B cell (primary cell): ENCODE results near the gene ZCCHC3. TPM values are rescaled to one million over a fixed set of nuclear protein-coding genes. Genes with fewer than 3 reads are reported as not detected.

Experiments used
- ATAC-seq: fragments of 200-7000 bp; cut with Tn5 transposase; one replicate; pipeline ENCODE4 v1.10.0; 2021; ENCODE audit warnings: low read depth, mild to moderate bottlenecking, moderate number of reproducible peaks, moderate library complexity
- CTCF ChIA-PET: fragments of 350-600 bp; sonication (Branson Sonifier 250); formaldehyde crosslinking; loops from one replicate; lab custom pipeline; 2021; ENCODE audit warnings: antibody characterized with exemption, inconsistent platforms; lab: Charles Lee
- POLR2A ChIA-PET: fragments of 350-600 bp; sonication (Branson Sonifier 250); formaldehyde crosslinking; loops from one replicate; lab custom pipeline; 2021; ENCODE audit warnings: antibody characterized with exemption; lab: Charles Lee
- DNase-seq: peaks from one replicate; pipeline ENCODE4 v3.0.0; 2013
- H2AFZ ChIP-seq: 2 replicates; pipeline ENCODE4 v1.6.1; 2012; ENCODE audit warnings: mild to moderate bottlenecking, low read depth, low read length; ENCODE audit not compliant: insufficient read depth, poor library complexity, severe bottlenecking
- H3K27ac ChIP-seq, 2 donors: 1 replicate in 1 of 2; 2 replicates in 1 of 2; pipeline ENCODE4 v1.5.1; 2012 to 2013; ENCODE audit warnings: low read length in 2 of 2, mild to moderate bottlenecking in 2 of 2, moderate library complexity in 1 of 2
- H3K27me3 ChIP-seq, 4 experiments: fragments of 200-600 bp in 1 of 4; sonication (generic) in 1 of 4; replicated peaks in 1 of 4; 1 replicate in 2 of 4; 2 replicates in 2 of 4; pipeline versions ENCODE4 v1.6.1 to v1.7.0; 2013 to 2016; ENCODE audit warnings: low read length in 3 of 4, mild to moderate bottlenecking in 2 of 4, mixed read lengths in 1 of 4, moderate library complexity in 1 of 4; ENCODE audit not compliant: insufficient read depth in 4 of 4, control insufficient read depth in 3 of 4; ENCODE audit errors: control extremely low read depth in 1 of 4
- H3K36me3 ChIP-seq, 2 experiments: replicated peaks in 1 of 2; 1 replicate in 1 of 2; 2 replicates in 1 of 2; pipeline versions ENCODE4 v1.6.1 to v1.7.1; 2013; ENCODE audit warnings: low read length in 1 of 2; ENCODE audit not compliant: insufficient read depth in 2 of 2, control insufficient read depth in 1 of 2; ENCODE audit errors: control extremely low read depth in 1 of 2, extremely low read depth in 1 of 2
- H3K4me1 ChIP-seq, 2 donors: fragments of 200-600 bp in 1 of 2; sonication (generic) in 1 of 2; 1 replicate in 1 of 2; 2 replicates in 1 of 2; pipeline versions ENCODE4 v1.5.1 to v1.6.1; 2013 to 2017; ENCODE audit warnings: low read length in 2 of 2; ENCODE audit not compliant: control insufficient read depth in 2 of 2, insufficient read depth in 2 of 2
- H3K4me2 ChIP-seq: replicated peaks from 2 replicates; pipeline ENCODE3; 2012; ENCODE audit warnings: mild to moderate bottlenecking, low read depth, low read length; ENCODE audit not compliant: poor library complexity, severe bottlenecking
- H3K4me3 ChIP-seq, 5 experiments: fragments of 200-600 bp in 1 of 5; sonication (generic) in 1 of 5; 1 replicate in 3 of 5; 2 replicates in 2 of 5; pipeline versions ENCODE4 v1.5.1 to v1.7.0; 2011 to 2016; ENCODE audit warnings: low read length in 4 of 5, mild to moderate bottlenecking in 4 of 5, low read depth in 2 of 5, control low read depth in 1 of 5, moderate library complexity in 1 of 5; ENCODE audit not compliant: insufficient read depth in 1 of 5; ENCODE audit errors: control extremely low read depth in 1 of 5, extremely low read depth in 1 of 5
- H3K79me2 ChIP-seq: fragments of 200-600 bp; sonication (generic); one replicate; pipeline ENCODE4 v1.6.0; 2016; ENCODE audit warnings: low read length; ENCODE audit not compliant: control insufficient read depth, insufficient read depth
- H3K9ac ChIP-seq: fragments of 200-600 bp; sonication (generic); 2 replicates; pipeline ENCODE4 v1.6.1; 2017; ENCODE audit warnings: mild to moderate bottlenecking, low read length, moderate library complexity
- H3K9me3 ChIP-seq, 3 donors: one replicate each; pipeline versions ENCODE4 v1.6.1 to v1.7.1; 2013; ENCODE audit warnings: low read length in 2 of 3; ENCODE audit not compliant: control insufficient read depth in 2 of 3, insufficient read depth in 1 of 3; ENCODE audit errors: control extremely low read depth in 1 of 3
- H4K20me1 ChIP-seq: 2 replicates; pipeline ENCODE4 v1.6.0; 2012; ENCODE audit warnings: mild to moderate bottlenecking, low read length; ENCODE audit not compliant: insufficient read depth, control insufficient read depth, poor library complexity, severe bottlenecking
- H3K27ac Mint-ChIP-seq: one replicate; pipeline ENCODE4 v1.8.0; 2021; ENCODE audit warnings: mixed read lengths
- H3K27me3 Mint-ChIP-seq: one replicate; pipeline ENCODE4 v1.8.0; 2021; ENCODE audit warnings: mixed read lengths
- H3K4me1 Mint-ChIP-seq: one replicate; pipeline ENCODE4 v1.8.0; 2021; ENCODE audit warnings: mixed read lengths
- H3K4me3 Mint-ChIP-seq: one replicate; pipeline ENCODE4 v1.8.0; 2021; ENCODE audit warnings: mixed read lengths
- H3K9me3 Mint-ChIP-seq: one replicate; pipeline ENCODE4 v1.8.0; 2022; ENCODE audit warnings: mixed read lengths; ENCODE audit not compliant: insufficient read depth
- CTCF ChIP-seq: fragments of 200-600 bp; IDR thresholded peaks from one replicate; pipeline ENCODE4 v1.8.0; 2022; ENCODE audit warnings: antibody characterized with exemption, mild to moderate bottlenecking
- EZH2 ChIP-seq: IDR thresholded peaks from 2 replicates; pipeline ENCODE4 v1.6.1; 2012; ENCODE audit warnings: borderline replicate concordance, low read depth, mild to moderate bottlenecking, moderate library complexity, low read length; ENCODE audit not compliant: insufficient read depth, poor library complexity, severe bottlenecking
- WGBS: methylation state at CpG from one replicate; pipeline ENCODE4 v1.1.5; 2013; ENCODE audit warnings: missing lambda C conversion rate; ENCODE audit not compliant: insufficient coverage; 5-methylcytosine and 5-hydroxymethylcytosine counted together
- intact Hi-C: fragments of 100-400 bp; cut with micrococcal nuclease; formaldehyde crosslinking; loops from one replicate; pipeline ENCODE4 v1.10.0; 2022
- polyA plus RNA-seq: library from polyadenylated mRNA; depleted of rRNA; stranded (reverse); fragments of >200 nt; gene quantifications from 2 replicates; pipeline ENCODE4 v1.2.3, GENCODE V29; 2012
- total RNA-seq, 2 donors: library from RNA; stranded (reverse); fragments of 120-200 nt in 1 of 2; gene quantifications; 1 replicate in 1 of 2; 2 replicates in 1 of 2; pipeline versions ENCODE4 v1.2.3 to v1.2.4, GENCODE V29; 2013 to 2022

Gene ZCCHC3
- total and polyA plus RNA-seq, 2 donors (not counting 1 experiment from before 2014, with no cell fraction given) = 12.8 to 35.7 TPM

- no peak overlapping the region for H3K4me3 ChIP-seq
- no peak overlapping the region for H2AFZ ChIP-seq
- H3K27me3 Mint-ChIP-seq = peaks cover 24% of the 10 kb centered on the region
- peaks cover 0 to 5% (median 2%) of the 10 kb centered on the region in 4 experiments for H3K27me3 ChIP-seq
- H3K9me3 ChIP-seq = no peaks in the 10 kb centered on the region
- no peaks in the 10 kb centered on the region for H3K79me2 ChIP-seq
- H3K4me1 ChIP-seq = no peaks in the 10 kb centered on the region
- DNase-seq (no peak), ATAC-seq (no peak)
- H4K20me1 ChIP-seq = no peaks in the 10 kb centered on the region
- no peak overlapping the region for H3K27ac Mint-ChIP-seq
- H3K4me1 Mint-ChIP-seq = no peaks in the 10 kb centered on the region
- no peak overlapping the region for H3K4me3 Mint-ChIP-seq
- H3K4me2 ChIP-seq = no peak overlapping the region
- ChIA-PET CTCF (interaction anchor here (1.0 to 4.2 kb wide), 4 partner anchors 8 to 74 kb away, joined by 3 to 17 read pairs (median 8); no protein-coding TSS in a partner anchor), POLR2A (no interaction called here)
- intact Hi-C loops = loop anchor here (2.0 kb wide), 1 partner anchor 72 kb away; no protein-coding TSS in a partner anchor
- no peak overlapping the region for H3K9ac ChIP-seq
- TF ChIP-seq CTCF (no peak), EZH2 (no peak)
- WGBS = 58% methylated on average over 7 of the region's 8 CpGs
- no peak overlapping the region for H3K27ac ChIP-seq
- no peaks in the 10 kb centered on the region for H3K9me3 Mint-ChIP-seq
- H3K36me3 ChIP-seq = no peaks in the 10 kb centered on the region
Observed at GRCh38 chr20:258963-259362, 38.4 kb upstream of the ZCCHC3 start.

- Mint-ChIP-seq H3K27me3 (peaks cover 24% of the 10 kb centered on the region), H3K4me1 (no peaks in the 10 kb centered on the region), H3K27ac (no peak overlapping the region), H3K4me3 (no peak overlapping the region), H3K9me3 (no peaks in the 10 kb centered on the region)
- Histone ChIP-seq H4K20me1 (no peaks in the 10 kb centered on the region), H3K9me3 (no peaks in the 10 kb centered on the region), H3K9ac (no peak overlapping the region), H3K79me2 (no peaks in the 10 kb centered on the region), H3K4me3 (no peak overlapping the region), H3K36me3 (no peaks in the 10 kb centered on the region), H3K27me3 (peaks cover 0 to 5% (median 2%) of the 10 kb centered on the region in 4 experiments), H3K4me2 (no peak overlapping the region), H3K4me1 (no peaks in the 10 kb centered on the region), H3K27ac (no peak overlapping the region), H2AFZ (no peak overlapping the region)
- ATAC-seq (no peak), DNase-seq (no peak)
- POLR2A ChIA-PET = no interaction called here
- intact Hi-C loops = loop anchor here (2.0 kb wide), 1 partner anchor 71 kb away; no protein-coding TSS in a partner anchor
- CTCF ChIA-PET = interaction anchor here (0.6 to 4.2 kb wide), 2 partner anchors 68 to 71 kb away, joined by 3 to 17 read pairs; no protein-coding TSS in a partner anchor
- TF ChIP-seq CTCF (no peak), EZH2 (no peak)
- WGBS = no CpG with 5 or more reads among the region's 2 CpGs
Observed at GRCh38 chr20:259981-260380, 37.4 kb upstream of the ZCCHC3 start.
